Measurements from ENCODE around the gene CATSPERZ.

Gene CATSPERZ

DNA sequence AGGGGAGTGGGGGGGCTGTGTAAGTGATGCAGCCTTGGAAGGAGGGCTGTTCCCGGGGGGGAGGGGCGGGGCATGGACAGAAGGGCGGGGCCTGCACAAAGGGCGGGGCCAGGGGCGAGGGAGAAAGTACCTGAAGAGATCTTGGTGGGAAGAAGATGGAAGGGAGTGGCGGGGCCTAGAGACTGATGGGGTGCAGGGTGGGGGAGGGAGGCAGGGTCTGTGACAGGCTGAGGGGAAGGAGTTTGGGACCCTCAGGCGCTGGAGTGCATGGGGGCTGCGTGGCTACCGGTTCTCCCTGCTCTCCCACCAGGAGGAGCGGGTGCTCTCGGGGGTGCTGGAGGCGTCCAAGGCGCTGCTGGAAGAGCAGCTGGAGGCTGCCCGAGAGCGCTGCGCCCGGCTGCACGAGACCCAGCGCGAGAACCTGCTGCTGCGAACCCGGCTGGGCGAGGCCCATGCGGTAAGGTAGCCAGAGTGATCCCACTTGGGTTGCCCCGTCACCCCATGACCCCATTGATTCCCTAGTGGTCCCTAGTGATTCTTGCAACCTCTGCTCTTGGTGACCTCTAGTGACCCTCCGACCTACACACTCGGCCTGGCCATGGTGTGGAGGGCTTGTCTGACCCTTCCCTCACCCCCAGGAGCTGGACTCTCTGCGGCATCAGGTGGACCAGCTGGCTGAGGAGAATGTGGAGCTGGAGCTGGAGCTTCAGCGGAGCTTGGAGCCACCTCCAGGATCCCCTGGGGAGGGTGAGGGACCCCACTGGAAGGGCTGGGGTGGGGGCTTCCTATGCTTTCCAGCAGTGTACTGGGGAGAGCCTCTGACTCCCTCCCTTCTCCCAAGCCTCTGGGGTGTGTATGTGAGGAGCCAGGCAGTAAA, 42.9 kb downstream of the CATSPERZ start:
- DNase-seq, result no peak

- DNase-seq, result no peak
Observed at GRCh38 chr11:64343767-64344559, 43.8 kb downstream of the CATSPERZ start.

DNA sequence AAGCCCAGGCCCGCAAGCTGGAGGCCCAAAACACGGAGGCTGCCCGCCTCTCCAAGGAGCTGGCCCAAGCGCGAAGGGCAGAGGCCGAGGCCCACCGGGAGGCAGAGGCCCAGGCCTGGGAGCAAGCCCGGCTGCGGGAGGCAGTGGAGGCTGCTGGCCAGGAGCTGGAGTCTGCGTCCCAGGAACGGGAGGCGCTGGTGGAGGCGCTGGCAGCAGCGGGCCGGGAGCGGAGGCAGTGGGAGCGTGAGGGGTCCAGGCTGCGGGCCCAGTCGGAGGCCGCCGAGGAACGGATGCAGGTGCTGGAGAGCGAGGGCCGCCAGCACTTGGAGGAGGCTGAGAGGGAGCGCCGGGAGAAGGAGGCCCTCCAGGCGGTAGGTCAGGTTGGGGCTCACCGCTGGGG, 44.6 kb downstream of the CATSPERZ start:
- DNase-seq, result no peak

GRCh38 chr11:64347193-64347867, 47.2 kb downstream of the CATSPERZ start:
- DNase-seq, result no peak

DNA sequence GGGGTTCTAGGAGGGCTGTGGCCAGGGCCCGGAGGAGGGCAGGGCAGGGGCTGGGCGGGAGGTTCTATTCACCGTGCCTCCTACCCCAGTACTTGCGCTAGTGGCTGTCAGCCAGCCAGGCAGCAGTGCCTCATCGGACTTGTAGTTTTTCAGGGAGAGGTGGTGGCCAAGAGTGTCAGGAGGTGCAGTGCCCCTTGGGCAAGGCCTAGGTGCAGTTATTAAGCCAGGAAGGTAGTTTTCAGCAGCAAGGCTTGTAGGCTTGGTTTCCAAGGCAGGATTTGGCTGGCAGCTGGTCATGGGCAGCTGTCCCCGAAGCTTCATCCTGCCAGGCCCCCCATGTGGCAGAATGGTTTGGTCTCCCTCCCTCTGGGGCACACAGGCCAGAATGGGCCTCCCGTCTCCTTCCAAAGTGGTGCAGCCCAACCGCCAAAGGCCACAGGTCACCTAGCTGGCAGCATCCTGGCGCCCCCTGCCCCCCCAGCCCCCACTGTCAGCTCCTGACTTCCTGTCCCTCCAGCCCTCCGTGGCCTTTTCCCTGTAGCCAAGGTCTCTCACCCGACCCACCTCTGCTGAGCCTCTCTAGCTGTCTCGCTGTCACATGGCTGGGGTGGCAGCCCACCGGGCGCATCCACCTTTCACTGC, 48.3 kb downstream of the CATSPERZ start:
- no peak for DNase-seq

DNA sequence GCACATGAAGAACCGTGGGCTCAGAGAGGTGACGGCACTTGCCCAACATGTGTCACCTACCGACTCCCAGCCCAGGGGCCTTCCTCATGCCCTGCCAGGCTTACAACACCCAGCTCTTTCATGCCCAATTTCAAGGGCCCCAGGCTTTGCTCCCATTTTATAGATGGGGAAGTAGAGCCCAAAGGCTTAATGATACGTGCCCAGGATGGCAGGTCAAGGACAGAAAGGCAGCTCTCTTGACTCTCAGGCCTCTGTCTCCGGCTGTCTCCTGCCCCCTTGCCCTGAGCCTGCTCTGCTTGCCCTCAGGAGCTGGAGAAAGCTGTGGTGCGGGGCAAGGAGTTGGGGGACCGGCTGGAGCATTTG, 48.8 kb downstream of the CATSPERZ start:
- no peak for DNase-seq

DNA sequence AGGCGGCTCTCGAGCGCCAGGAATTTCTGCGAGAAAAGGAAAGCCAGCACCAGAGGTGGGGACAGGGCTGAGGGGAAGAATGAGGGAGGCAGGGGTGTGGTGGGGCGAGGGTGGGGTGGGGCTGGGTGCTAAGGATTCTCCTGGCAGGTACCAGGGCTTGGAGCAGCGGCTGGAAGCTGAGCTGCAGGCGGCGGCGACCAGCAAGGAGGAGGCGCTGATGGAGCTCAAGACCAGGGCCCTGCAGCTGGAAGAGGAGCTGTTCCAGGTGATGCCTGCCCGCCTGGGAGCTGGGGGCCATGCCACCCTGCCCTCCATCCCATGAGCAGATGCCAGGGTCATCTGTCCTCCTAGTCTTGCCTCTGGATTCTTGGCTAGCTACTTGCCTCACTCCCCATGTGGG, 49.2 kb downstream of the CATSPERZ start:
- no peak for DNase-seq

- DNase-seq, result no peak
Observed at GRCh38 chr11:64351136-64351631, 51.0 kb downstream of the CATSPERZ start.

DNA sequence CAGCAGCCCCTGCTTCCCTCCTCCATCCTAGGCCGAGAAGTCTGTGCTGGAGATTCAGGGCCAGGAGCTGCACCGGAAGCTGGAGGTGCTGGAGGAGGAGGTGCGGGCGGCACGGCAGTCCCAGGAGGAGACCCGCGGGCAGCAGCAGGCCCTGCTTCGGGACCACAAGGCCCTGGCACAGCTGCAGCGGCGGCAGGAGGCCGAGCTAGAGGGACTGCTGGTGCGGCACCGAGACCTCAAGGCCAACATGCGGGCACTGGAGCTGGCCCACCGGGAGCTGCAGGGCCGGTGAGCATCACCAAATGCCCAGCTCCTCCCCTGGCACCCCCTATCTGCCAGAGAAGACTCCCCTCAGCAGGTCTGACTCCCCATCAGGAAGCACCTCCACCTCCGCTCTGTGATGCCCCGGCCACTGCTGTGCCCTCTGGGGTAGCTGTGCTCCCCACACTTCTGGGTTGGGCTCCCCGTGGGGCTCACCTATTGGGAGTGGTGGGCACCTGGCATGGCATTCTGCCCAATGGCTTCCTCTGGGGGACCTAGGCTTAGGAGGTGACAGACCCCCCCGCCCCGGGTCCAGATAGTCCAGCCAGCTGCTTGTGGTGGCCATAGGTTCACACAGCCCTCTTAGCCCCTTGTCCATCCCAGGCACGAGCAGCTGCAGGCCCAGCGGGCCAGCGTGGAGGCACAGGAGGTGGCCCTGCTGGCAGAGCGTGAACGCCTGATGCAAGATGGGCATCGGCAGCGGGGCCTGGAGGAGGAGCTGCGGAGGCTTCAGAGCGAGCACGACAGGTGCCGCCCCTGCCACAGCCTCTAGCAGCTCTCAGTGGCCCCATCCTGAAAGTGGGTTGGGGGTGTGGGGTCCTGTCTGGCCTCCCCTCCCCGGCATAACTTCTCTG, 52.2 kb downstream of the CATSPERZ start:
- DNase-seq, result no peak

DNA sequence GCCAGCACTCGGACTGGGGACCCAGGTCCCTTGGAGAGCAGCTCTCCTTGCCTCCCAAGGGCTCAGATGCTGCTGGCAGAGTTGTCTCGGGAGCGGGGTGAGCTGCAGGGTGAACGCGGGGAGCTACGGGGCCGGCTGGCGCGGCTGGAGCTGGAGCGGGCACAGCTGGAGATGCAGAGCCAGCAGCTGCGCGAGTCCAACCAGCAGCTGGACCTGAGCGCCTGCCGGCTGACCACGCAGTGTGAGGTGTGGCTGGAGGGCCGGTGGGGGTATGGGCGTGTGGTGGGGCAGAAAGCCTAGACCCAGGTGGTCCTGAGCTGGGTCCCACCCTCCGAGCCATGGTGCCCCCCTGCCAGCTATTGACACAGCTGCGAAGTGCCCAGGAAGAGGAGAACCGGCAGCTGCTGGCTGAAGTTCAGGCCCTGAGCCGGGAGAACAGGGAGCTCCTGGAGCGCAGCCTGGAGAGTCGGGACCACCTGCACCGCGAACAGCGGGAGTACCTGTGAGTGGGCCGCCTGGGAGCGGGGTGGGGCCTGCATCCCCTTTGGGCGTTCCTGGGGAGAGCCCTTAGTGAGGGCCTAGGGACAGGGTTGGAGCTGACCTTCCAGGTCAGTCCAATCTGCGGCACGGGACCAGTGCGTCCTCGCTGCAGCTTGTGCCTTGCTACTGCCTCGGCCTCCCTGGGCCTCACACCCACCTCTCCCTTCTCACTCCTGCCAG, 53.0 kb downstream of the CATSPERZ start:
- DNase-seq, result no peak

DNA sequence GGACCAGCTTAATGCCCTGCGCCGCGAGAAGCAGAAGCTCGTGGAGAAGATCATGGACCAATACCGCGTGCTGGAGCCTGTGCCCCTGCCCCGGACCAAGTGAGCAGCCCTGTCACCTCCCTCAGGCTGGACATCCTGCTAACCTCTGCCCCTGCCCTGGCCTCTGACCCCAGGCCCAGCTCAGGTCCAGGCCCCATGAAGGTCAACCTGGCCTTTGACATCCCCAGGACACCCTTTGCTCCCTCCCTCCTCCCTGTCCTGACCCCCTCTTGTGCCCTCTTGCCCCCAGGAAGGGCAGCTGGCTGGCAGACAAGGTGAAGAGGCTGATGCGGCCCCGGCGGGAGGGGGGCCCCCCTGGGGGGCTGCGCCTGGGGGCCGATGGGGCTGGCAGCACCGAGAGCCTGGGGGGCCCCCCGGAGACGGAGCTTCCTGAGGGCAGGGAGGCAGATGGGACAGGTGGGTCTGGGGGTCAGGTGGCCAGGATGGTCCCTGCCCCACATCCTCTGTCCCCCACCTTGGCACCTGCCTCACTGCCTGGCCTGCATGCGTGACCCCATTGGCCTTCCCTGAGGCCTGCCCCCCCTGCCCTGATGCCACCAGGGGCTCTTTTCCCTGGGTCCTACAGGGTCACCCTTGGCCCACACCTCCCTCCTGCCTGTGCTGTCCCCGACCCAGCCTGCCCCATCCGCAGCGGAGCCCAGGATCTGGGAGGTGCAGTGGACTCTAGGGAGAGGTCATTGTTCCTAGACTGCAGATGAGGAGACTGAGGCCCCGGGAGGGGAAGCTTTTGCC, 53.8 kb downstream of the CATSPERZ start:
- DNase-seq, result no peak

Measured in CD4-positive, alpha-beta T cell treated with Interleukin-17A for 1 hour (primary cell).